ENCODE results near the gene NIFK. TPM values are rescaled to one million over a fixed set of nuclear protein-coding genes. Genes with fewer than 3 reads are reported as not detected.
"Not testable (repeated sequence)": the region's sequence is repeated elsewhere in the genome, so short reads cannot be mapped to it uniquely, and the experiment has no call there.

The NIFK gene
- total RNA-seq, 2 experiments from 2014 or later, result 148 to 213 TPM

DNA sequence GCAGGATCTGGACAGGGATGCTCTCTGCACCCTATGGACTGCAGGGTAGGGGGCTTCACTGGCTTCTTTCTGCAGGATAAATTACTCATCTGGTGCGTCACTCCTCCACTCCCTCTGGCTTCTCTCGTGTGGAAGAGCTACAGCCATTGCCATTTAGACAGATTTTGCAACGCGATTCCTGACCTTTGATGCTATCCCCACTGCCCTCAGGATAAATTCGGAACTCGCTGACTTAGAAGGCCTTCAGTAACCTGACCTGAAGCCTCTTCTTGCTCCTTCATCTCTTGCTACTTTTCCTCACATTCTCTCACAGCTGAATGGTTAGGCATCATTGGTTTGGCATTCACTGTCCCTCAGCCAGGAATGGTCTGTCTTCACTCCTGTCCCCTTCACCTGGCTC is 5.3 kb downstream of the NIFK start:
- Mint-ChIP-seq H3K9me3 (ENCODE audit: low read depth) (no peaks in the 10 kb centered on the region), H3K4me3 (no peak overlapping the region), H3K27me3 (no peaks in the 10 kb centered on the region), H3K4me1 (peaks cover 52% of the 10 kb centered on the region), H3K27ac (peak overlapping the region; percentile 22), H3K36me3 (ENCODE audit: low read depth) (peaks cover 79% of the 10 kb centered on the region)
- intact Hi-C loops (cut with DNase I, micrococcal nuclease), result no loop called here
- ChIA-PET CTCF (interaction anchor here (1.7 kb wide), 1 partner anchor 17 kb away, joined by 4 read pairs; no protein-coding TSS in a partner anchor), POLR2A (interaction anchor here (0.7 kb wide), 1 partner anchor 202 kb away, joined by 3 read pairs; no protein-coding TSS in a partner anchor)
- ATAC-seq, result no peak
- no peak for DNase-seq

DNA sequence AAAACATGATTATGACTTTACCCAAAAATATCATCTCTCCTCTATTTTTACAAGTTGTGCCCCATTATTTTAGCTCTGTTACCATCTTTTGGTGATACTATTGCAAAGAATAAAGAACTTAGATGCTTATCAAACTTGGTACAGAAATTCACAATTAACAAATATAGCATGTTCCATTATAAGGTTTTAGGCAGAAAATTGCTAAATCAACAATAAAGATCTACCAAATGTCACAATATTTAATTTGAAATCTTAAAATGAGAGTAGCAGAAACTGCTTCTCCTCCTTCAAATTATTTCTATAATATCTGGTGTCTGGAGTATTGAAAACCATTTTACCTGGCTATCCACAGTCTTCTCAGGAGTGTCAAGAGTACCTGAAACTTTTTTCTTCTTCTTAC is 8.7 kb downstream of the NIFK start:
- Mint-ChIP-seq H3K9me3 (ENCODE audit: low read depth) (no peaks in the 10 kb centered on the region), H3K27ac (peak overlapping the region; percentile 83), H3K36me3 (ENCODE audit: low read depth) (peaks cover 64% of the 10 kb centered on the region), H3K4me3 (no peak overlapping the region), H3K4me1 (peaks cover 43% of the 10 kb centered on the region), H3K27me3 (no peaks in the 10 kb centered on the region)
- ChIA-PET POLR2A (no interaction called here), CTCF (no interaction called here)
- DNase-seq, result no peak
- intact Hi-C loops (cut with DNase I, micrococcal nuclease), result no loop called here
- no peak for ATAC-seq

DNA sequence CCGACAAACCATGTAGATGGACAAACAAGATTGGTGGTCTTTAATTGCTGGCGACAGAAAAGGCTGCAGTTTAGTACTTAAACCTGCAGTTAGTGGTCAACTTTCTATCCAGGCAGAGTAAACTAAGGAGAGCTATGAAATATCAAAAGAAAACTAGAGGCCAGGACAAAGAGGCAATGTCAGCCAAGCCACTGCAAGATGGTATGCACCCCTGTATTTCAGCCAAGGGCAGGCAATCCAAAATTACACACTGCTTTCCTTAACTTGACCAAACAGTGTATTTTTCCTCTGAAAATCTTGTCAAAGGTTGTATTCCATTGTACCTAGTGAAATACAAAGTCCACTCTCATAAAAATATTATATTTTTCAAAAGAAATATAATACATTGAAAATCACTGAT is 9.3 kb downstream of the NIFK start:
- ChIA-PET POLR2A (no interaction called here), CTCF (no interaction called here)
- Mint-ChIP-seq H3K4me1 (peaks cover 47% of the 10 kb centered on the region), H3K27me3 (no peaks in the 10 kb centered on the region), H3K9me3 (ENCODE audit: low read depth) (no peaks in the 10 kb centered on the region), H3K4me3 (no peak overlapping the region), H3K36me3 (ENCODE audit: low read depth) (peaks cover 61% of the 10 kb centered on the region), H3K27ac (peak overlapping the region; percentile 79)
- no peak for ATAC-seq
- intact Hi-C loops (cut with DNase I, micrococcal nuclease), result no loop called here
- DNase-seq, result no peak

DNA sequence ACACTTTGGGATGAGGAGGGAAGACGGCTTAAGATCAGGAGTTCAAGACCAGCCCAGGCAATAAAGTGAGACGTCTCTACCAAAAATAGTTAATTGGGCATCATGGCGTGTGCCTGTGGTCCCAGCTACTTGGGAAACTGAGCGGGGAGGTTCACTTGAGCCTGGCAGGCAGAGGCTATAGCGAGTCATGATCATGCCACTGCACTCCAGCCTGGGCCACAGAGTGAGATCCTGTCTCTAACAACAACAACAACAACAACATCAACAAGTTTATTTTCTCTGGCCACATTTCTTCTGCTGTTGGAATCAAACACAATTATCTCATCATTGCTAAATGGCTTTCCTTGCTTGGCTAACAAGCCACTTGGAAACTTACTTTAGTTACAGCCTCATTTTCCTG is 13.4 kb downstream of the NIFK start:
- H3K4me1 Mint-ChIP-seq, result peaks cover 34% of the 10 kb centered on the region
- ATAC-seq, result no peak
- no peak overlapping the region for H3K4me3 Mint-ChIP-seq
- no peaks in the 10 kb centered on the region for H3K27me3 Mint-ChIP-seq
- intact Hi-C loops (cut with DNase I, micrococcal nuclease), result no loop called here
- DNase-seq, result no peak
- H3K9me3 Mint-ChIP-seq (ENCODE audit: low read depth), result no peaks in the 10 kb centered on the region
- peaks cover 22% of the 10 kb centered on the region for H3K36me3 Mint-ChIP-seq (ENCODE audit: low read depth)
- ChIA-PET CTCF (interaction anchor here (1.1 to 2.4 kb wide), 4 partner anchors 10 to 196 kb away, joined by 4 to 15 read pairs (median 6); partner anchors contain the start of gene NIFK), POLR2A (no interaction called here)
- H3K27ac Mint-ChIP-seq, result peak overlapping the region; percentile 96

DNA sequence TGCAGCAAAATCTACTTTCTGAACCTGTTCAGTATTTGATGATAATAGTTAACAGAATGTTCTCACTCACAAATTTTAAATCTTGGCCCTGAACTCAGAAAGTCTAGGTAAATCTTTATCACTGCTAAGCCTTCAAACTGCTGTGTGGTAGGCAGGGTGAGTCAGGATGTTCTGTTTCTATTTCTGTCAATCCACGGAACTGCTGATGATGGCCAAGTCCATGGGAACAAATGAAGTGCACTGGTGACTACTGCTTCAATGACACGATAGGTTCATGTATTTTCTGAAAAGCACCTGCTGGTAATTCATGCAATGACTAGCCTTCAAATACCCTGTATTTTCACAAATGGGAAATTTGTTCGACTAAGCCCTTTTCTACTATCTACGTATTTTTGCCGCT is 14.2 kb downstream of the NIFK start:
- Mint-ChIP-seq H3K27me3 (no peaks in the 10 kb centered on the region), H3K36me3 (ENCODE audit: low read depth) (peaks cover 14% of the 10 kb centered on the region), H3K4me3 (peak overlapping the region; percentile 45), H3K9me3 (ENCODE audit: low read depth) (no peaks in the 10 kb centered on the region), H3K4me1 (peaks cover 30% of the 10 kb centered on the region), H3K27ac (peak overlapping the region; percentile 96)
- intact Hi-C loops (cut with DNase I, micrococcal nuclease), result loop anchor here (1.0 kb wide), 6 partner anchors 14 to 195 kb away; partner anchors contain the start of genes CLASP1 (in 2 of the 2), NIFK (in 1 of the 2) and TSN (in 1 of the 2)
- CTCF ChIA-PET, result interaction anchor here (0.9 to 1.5 kb wide), 5 partner anchors 13 to 196 kb away, joined by 3 to 7 read pairs (median 4); partner anchors contain the start of gene RNU4ATAC
- ATAC-seq, result peak; percentile 92
- POLR2A ChIA-PET, result interaction anchor here (0.6 to 2.0 kb wide), 5 partner anchors 23 to 648 kb away, joined by 3 to 24 read pairs (median 5); partner anchors contain the start of gene RNU4ATAC
- peak; percentile 68 for DNase-seq

DNA sequence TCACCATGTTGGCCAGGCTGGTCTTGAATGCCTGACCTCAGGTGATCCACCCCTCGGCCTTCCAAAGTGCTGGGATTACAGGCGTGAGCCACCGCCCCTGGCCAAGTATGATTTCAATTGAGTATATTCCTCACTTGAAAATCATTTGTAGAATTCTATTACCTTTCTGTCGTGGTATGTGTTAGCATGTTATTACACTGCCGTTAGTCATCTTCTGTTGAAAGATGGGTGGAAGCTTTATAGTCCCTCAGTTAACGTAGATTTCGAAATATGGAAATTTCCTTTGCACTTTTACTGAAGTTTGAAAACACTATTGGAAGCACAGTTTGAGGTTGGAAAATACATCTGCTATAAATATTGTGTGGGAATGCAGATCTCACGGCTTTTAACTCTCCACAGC is 14.7 kb downstream of the NIFK start:
- peaks cover 9% of the 10 kb centered on the region for H3K36me3 Mint-ChIP-seq (ENCODE audit: low read depth)
- peak; percentile 73 for ATAC-seq
- CTCF ChIA-PET, result interaction anchor here (0.8 to 2.5 kb wide), 6 partner anchors 12 to 196 kb away, joined by 3 to 9 read pairs (median 4); partner anchors contain the start of gene RNU4ATAC
- no peaks in the 10 kb centered on the region for H3K27me3 Mint-ChIP-seq
- peak; percentile 48 for DNase-seq
- H3K4me3 Mint-ChIP-seq, result peak overlapping the region; percentile 45
- POLR2A ChIA-PET, result interaction anchor here (0.6 to 2.0 kb wide), 7 partner anchors 23 to 647 kb away, joined by 3 to 24 read pairs (median 5); partner anchors contain the start of gene RNU4ATAC
- H3K9me3 Mint-ChIP-seq (ENCODE audit: low read depth), result no peaks in the 10 kb centered on the region
- peak overlapping the region; percentile 96 for H3K27ac Mint-ChIP-seq
- peaks cover 30% of the 10 kb centered on the region for H3K4me1 Mint-ChIP-seq
- intact Hi-C loops (cut with DNase I, micrococcal nuclease), result loop anchor here (1.0 kb wide), 6 partner anchors 14 to 195 kb away; partner anchors contain the start of genes CLASP1 (in 2 of the 2), NIFK (in 1 of the 2) and TSN (in 1 of the 2)

DNA sequence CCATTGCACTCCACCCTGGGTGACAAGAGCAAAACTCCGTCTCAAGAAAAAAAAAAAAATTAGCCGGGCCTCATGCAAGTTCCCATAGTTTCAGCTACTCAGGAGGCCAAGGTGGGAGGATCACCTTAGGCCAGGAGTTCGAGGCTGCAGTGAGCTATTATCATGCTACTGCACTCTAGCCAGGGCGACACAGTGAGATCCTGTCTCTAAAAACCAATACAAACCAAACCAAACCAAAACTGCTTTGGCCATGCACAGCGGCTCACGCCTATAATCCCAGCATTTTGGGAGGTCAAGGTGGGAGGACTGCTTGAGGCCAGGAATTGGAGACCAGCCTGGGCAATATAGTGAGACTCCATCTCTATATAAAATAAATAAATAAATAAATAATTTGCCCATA is 19.1 kb downstream of the NIFK start:
- H3K9me3 Mint-ChIP-seq (ENCODE audit: low read depth), result no peaks in the 10 kb centered on the region
- no peak overlapping the region for H3K27ac Mint-ChIP-seq
- intact Hi-C loops (cut with DNase I, micrococcal nuclease), result loop anchor here in 1 of 2 experiments (5.0 kb wide), 1 partner anchor 640 kb away; no protein-coding TSS in a partner anchor
- POLR2A ChIA-PET, result no interaction called here
- CTCF ChIA-PET, result interaction anchor here (0.6 to 2.0 kb wide), 3 partner anchors 187 to 315 kb away, joined by 3 to 8 read pairs (median 3); partner anchors contain the start of gene RNU4ATAC
- H3K27me3 Mint-ChIP-seq, result no peaks in the 10 kb centered on the region
- H3K36me3 Mint-ChIP-seq (ENCODE audit: low read depth), result no peaks in the 10 kb centered on the region
- H3K4me1 Mint-ChIP-seq, result peaks cover 17% of the 10 kb centered on the region
- ATAC-seq (no peak), DNase-seq (no peak)
- no peak overlapping the region for H3K4me3 Mint-ChIP-seq

DNA sequence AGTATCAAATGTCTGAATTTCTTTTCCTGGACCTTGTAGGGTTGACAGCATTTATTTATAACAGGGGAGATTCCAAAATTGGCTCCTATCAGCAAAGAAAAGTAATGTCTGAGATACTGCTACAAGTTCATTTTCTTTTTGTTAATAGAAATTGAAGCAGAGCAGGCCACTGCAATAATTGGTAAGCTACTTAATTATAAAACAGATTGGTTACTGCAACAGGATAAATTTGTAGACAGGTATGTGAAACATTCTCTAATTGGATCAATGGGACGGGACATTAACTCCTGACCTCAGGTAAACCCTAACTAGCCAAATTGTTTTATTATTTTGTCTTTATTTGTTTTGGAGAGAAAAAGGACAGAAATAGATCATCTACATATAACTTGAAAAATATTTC is 20.5 kb downstream of the NIFK start:
- no peaks in the 10 kb centered on the region for H3K27me3 Mint-ChIP-seq
- ChIA-PET POLR2A (no interaction called here), CTCF (interaction anchor here (0.6 to 1.4 kb wide), 5 partner anchors 15 to 261 kb away, joined by 3 to 4 read pairs (median 4); partner anchors contain the start of gene RNU4ATAC)
- ATAC-seq (no peak), DNase-seq (no peak)
- peaks cover 5% of the 10 kb centered on the region for H3K4me1 Mint-ChIP-seq
- no peak overlapping the region for H3K27ac Mint-ChIP-seq
- H3K4me3 Mint-ChIP-seq, result no peak overlapping the region
- H3K36me3 Mint-ChIP-seq (ENCODE audit: low read depth), result no peaks in the 10 kb centered on the region
- no peaks in the 10 kb centered on the region for H3K9me3 Mint-ChIP-seq (ENCODE audit: low read depth)
- intact Hi-C loops (cut with DNase I, micrococcal nuclease), result loop anchor here in 1 of 2 experiments (5.0 kb wide), 1 partner anchor 639 kb away; no protein-coding TSS in a partner anchor

DNA sequence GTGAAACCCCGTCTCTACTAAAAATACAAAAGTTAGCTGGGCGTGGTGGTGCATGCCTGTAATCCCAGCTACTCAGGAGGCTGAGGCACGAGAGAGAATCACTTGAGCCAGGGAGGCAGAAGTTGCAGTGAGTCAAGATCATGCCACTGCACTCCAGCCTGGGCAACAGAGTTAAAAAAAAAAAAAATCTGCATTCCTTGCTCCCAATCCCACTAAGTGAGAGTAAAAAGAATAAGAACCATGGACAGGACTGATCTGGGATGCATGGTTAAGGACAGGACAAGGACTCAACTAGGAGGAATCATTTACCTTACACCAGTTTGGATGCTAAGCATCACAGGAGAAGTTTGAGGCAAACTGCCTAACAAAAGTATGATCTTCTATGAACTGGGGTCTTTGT is 25.2 kb downstream of the NIFK start:
- H3K27me3 Mint-ChIP-seq; intact Hi-C loops (cut with DNase I, micrococcal nuclease); H3K4me3 Mint-ChIP-seq; H3K4me1 Mint-ChIP-seq; H3K9me3 Mint-ChIP-seq (ENCODE audit: low read depth); DNase-seq; H3K36me3 Mint-ChIP-seq (ENCODE audit: low read depth); H3K27ac Mint-ChIP-seq; POLR2A ChIA-PET; ATAC-seq: not testable (repeated sequence)
- CTCF ChIA-PET, result interaction anchor here (1.2 kb wide), 1 partner anchor 12 kb away, joined by 3 read pairs; no protein-coding TSS in a partner anchor

DNA sequence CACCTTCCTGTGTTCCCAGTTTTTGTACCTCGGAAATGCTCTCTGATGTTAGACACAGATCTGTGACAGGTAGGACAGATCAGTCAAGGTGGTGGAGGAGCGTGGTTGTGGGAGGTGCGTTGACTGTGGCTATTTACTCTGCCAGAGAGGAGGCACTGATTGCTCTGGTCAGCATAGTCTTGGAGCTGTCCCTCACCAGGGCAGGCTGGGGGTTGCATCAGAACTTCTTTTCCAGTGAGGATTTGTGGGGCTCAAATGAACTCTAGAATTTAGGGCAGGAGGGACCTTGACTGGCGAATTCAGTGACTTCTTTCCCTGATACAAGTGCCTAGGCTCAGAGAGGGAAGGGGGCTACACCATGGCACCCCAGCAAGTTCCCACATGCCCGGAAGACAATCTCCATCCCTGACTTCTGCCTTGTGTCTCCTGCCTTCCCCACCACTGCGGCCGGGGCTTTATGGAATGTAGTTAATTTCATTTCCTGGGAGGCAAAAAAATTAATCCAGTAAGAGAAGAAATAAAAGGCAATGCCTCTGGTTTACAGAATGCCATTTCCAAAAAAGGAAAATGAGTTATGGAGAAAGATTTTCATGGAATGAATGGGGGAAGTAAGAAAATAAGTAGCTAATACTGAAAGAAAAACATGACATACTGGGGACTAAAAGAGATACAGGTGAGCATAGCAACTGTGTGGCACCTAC is 26.1 kb downstream of the NIFK start:
- no peak overlapping the region for H3K4me3 Mint-ChIP-seq
- H3K27me3 Mint-ChIP-seq, result no peaks in the 10 kb centered on the region
- CTCF ChIA-PET, result interaction anchor here (1.2 kb wide), 1 partner anchor 11 kb away, joined by 3 read pairs; no protein-coding TSS in a partner anchor
- no peaks in the 10 kb centered on the region for H3K36me3 Mint-ChIP-seq (ENCODE audit: low read depth)
- no peak for ATAC-seq
- POLR2A ChIA-PET, result no interaction called here
- no peak overlapping the region for H3K27ac Mint-ChIP-seq
- DNase-seq, result no peak
- H3K4me1 Mint-ChIP-seq, result no peaks in the 10 kb centered on the region
- intact Hi-C loops (cut with DNase I, micrococcal nuclease), result no loop called here
- H3K9me3 Mint-ChIP-seq (ENCODE audit: low read depth), result no peaks in the 10 kb centered on the region

DNA sequence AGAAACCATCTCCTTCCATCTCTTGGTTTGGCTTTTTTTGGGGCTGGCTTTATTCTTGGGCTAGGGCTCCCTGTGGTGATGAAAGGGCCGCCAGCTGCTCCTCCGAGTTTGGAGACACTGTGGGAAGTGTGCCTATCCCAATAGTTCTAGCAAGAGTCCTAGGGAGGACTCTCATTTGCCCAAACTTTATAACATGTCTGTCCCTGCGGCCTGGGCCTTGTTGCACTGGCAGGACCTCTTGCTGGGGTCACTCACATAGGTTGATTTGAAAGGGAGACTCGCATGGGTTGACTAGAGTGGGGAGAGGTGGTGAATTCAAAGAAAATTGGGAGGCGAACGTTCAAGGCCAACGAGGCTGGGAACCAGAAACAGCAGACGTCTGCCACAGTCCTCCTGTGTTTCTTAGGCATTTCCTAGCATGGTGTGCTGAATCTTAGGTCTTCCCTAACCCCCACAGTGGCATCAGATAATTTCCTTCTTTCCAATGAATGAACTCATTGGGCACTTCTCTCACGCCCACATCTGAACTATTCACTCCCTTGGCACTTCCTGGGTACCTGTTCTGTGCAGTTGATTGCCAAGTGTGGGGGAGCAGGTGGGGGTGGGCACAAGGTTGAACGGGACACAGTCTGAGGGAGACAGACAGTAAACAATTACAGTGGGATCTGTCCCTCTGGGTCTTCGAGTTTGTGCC is 26.8 kb downstream of the NIFK start:
- H3K27ac Mint-ChIP-seq, result no peak overlapping the region
- no peaks in the 10 kb centered on the region for H3K27me3 Mint-ChIP-seq
- no peaks in the 10 kb centered on the region for H3K36me3 Mint-ChIP-seq (ENCODE audit: low read depth)
- CTCF ChIA-PET, result no interaction called here
- H3K4me1 Mint-ChIP-seq, result no peaks in the 10 kb centered on the region
- ATAC-seq, result no peak
- no peaks in the 10 kb centered on the region for H3K9me3 Mint-ChIP-seq (ENCODE audit: low read depth)
- intact Hi-C loops (cut with DNase I, micrococcal nuclease), result no loop called here
- DNase-seq, result no peak
- POLR2A ChIA-PET, result no interaction called here
- no peak overlapping the region for H3K4me3 Mint-ChIP-seq

All from activated CD4-positive, alpha-beta T cell treated with anti-CD3 and anti-CD28 coated beads for 36 hours (primary cell).